Left cardiac atrium (tissue), 4 donors: Measurements from ENCODE around the gene GTF2H4. TPM values are rescaled to one million over a fixed set of nuclear protein-coding genes. Genes with fewer than 3 reads are reported as not detected.

ENCODE experiments used
- ATAC-seq, 2 donors: fragments of 200-7000 bp; cut with Tn5 transposase; one replicate each; pipeline ENCODE4 v1.9.1; 2020; ENCODE audit warnings: mild to moderate bottlenecking in 2 of 2, moderate library complexity in 2 of 2
- DNase-seq: peaks from one replicate; pipeline ENCODE4 v3.0.0-alpha.2; 2020
- intact Hi-C, 2 donors: fragments of 100-400 bp; cut with DNase I; formaldehyde crosslinking; loops; one replicate each; pipeline versions ENCODE4 v1.14.1 to v1.15.1; 2022 to 2023
- total RNA-seq, 2 donors: library from RNA; stranded (reverse); fragmentation: NEBNext Ultra II Directional; extraction: Animal tissue kit (Norgen Biotek cat#: 25700); gene quantifications; one replicate each; pipeline ENCODE4 v1.2.1, GENCODE V29; 2021
- donor health status: DM: no; HTN: yes; CAD: no.
- donor health status: DM: no; HTN: yes; CAD: no; lungs with severe emphysema.
- donor health status: DM: yes; HTN: yes; CAD: no.
- donor health status: Dilated cardiomyopathy.

GTF2H4 gene
- total RNA-seq, 2 donors from 2014 or later, result 24.4 to 25.3 TPM

DNA sequence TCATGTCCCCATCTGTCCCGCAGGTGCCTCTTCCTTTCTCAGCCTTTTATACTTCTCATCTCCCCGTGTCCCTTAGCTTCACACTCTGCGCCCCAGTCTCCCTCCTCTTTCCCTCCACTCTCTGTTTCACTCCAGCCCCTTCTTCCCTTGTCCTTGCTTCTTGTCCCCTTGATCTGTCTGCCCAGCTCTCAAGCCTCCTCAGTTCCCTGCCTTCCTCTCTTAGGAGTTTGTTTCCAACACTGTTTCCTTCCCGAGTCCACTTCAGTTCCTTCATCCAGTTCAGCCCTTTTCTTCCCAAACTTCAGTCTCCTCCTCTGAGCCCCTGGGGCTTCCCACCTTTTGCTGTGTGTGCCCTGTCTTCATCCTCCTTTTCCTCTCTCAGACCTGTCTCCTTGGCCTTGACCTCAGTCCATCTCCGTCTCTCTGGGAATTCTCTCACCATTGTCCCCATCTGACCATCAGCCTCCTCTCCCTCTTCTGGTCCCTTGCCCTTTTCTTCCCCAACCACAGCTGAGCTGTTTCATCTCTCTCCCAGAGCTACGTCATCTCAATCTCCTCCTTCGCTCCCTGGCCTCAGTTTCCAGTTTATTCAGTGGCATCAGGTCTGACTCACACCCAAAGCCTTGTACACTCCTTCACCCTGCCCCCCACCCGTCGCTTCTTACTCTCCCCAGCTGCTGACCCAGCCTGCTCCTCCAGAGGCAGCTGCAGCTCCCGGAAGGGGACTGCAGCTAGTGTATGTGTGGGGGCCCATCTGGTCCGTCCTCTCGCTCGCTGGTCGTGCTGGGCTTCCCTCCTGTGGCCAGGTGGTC, 26.4 kb upstream of the GTF2H4 start:
- intact Hi-C loops, result no loop called here
- DNase-seq, result no peak
- no peak for ATAC-seq

GRCh38 chr6:30882204-30882758, 25.7 kb upstream of the GTF2H4 start:
- ATAC-seq (no peak), DNase-seq (no peak)
- intact Hi-C loops, result no loop called here

DNA sequence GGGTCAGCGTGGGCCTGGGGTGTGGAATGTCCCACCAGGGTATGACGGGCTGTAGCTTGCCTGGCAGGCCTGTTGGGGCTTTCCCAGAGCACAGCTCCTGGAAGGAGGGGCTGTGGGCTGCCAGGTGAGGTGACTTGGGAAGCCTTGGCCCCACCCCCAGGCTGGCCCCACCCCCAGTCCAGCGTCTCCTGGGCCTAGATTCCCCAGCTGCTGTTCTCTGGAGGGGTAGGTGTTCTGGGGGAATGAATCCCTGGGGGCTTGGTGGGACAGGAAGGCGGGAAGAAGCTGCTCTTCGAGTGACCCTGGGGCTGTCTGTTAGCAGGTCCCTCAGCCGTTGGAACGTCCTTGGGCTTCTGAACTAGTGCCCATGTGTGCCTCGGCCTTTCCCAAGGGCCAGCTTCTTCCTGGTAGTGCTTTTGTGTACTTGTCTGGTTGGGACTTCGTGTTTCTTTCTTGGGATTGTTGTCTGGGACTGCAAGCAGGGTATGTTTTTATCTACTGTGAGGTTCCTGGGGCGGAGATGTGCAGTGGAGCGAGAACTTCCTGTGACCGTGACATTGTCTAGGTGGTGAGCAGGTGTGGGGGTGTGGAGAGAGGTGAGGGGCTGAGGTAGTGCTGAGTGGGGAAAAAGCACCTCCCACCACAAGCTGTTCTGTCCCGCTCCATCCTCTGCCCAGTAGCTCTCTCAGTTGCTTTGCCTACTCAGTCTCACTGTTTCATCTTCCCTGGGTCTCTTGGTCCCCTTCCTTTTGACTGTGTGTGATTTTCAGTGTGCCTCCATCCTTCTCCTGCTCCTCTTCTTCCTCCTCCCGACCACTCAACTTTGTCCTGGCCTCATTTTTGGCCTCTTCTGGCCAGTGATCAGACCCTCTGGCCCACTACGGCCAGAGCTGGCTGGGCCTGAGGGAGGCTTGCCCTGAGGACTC, 25.0 kb upstream of the GTF2H4 start:
- intact Hi-C loops, result no loop called here
- no peak for DNase-seq
- ATAC-seq, result no peak

GRCh38 chr6:30883685-30884520, 24.1 kb upstream of the GTF2H4 start, which contains the start of gene DDR1:
DDR1 (plus strand) TSS chr6:30884519; CDS start chr6:30888730, 4,211 bp downstream.
- intact Hi-C loops, result no loop called here
- ATAC-seq (peak; percentile 80 to 83), DNase-seq (peak; percentile 79)

GRCh38 chr6:30884521-30885480, 23.2 kb upstream of the GTF2H4 start:
- intact Hi-C loops, result no loop called here
- DNase-seq (no peak), ATAC-seq (peak; percentile 39 to 47)

DNA sequence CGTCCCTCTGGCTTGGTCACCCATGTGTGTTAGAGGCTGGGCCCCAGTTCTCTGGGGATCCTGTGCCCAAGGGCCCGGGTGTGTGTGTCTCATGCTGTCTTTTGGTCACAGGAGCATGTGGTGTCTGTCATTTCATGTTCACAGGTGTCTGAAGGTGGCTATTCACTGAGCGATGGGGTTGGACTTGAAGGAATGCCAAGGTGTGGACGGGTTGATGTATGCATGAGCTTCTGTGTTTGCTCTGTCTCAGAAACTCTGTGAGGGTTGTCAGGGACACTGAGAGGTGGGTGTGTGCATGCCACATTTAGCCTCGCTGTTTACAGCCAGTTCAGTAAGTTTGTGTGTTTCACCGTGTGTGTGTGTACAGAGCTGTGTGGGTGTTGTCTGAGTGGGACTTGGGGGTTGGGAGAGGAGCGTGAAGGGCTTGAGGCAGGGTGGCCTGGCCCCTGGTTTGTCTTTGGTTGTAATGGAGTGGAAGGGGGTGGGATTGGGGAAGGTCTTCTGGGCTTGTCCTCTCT, 22.5 kb upstream of the GTF2H4 start:
- intact Hi-C loops, result no loop called here
- ATAC-seq (peak in 1 of 2 donors; percentile 0), DNase-seq (no peak)

- DNase-seq, result peak; percentile 73
- intact Hi-C loops, result no loop called here
- peak; percentile 25 to 64 for ATAC-seq
Observed at GRCh38 chr6:30885999-30886896, 21.8 kb upstream of the GTF2H4 start.

DNA sequence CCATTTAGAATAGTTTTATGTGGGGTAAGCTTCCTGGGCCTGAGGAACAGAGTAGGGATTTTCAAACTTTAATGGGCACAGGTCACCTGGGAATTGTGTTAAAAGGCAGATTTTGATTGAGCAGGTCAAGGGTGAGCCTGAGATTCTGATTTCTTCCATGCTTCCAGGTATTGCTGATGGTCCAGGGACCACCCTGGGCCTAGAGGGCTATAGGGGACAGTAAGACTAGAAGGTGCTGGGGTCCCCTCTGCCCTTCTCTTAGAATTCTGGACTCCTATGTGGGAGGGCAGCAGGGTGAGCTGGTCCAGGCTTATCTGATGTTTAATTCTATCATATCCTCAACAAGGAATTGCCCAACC, 21.1 kb upstream of the GTF2H4 start:
- no peak for DNase-seq
- ATAC-seq, result no peak
- intact Hi-C loops, result no loop called here

GRCh38 chr6:30887901-30888815, 19.8 kb upstream of the GTF2H4 start:
- intact Hi-C loops, result no loop called here
- DNase-seq (no peak), ATAC-seq (no peak)

- no peak for DNase-seq
- intact Hi-C loops, result no loop called here
- ATAC-seq, result no peak
Observed at GRCh38 chr6:30888816-30889495, 19.1 kb upstream of the GTF2H4 start.

DNA sequence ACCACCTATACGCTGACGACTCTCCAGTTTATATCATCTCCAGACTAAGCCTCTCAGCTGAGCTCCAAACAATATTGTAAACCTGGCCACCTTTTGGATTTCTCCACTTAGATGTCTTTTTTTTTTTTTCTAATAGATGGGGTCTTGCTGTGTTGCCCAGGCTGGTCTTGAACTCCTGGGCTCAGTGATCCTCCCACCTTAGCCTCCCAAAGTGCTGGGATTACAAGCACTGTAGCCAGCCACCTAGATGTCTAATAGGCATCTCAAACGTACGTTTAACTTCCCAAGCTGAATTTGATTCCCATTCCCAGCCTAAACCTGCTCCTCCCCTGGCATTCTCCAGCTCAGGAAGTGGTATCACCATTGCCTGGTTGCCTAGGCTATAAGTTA, 18.5 kb upstream of the GTF2H4 start:
- DNase-seq (no peak), ATAC-seq (no peak)
- intact Hi-C loops, result no loop called here

DNA sequence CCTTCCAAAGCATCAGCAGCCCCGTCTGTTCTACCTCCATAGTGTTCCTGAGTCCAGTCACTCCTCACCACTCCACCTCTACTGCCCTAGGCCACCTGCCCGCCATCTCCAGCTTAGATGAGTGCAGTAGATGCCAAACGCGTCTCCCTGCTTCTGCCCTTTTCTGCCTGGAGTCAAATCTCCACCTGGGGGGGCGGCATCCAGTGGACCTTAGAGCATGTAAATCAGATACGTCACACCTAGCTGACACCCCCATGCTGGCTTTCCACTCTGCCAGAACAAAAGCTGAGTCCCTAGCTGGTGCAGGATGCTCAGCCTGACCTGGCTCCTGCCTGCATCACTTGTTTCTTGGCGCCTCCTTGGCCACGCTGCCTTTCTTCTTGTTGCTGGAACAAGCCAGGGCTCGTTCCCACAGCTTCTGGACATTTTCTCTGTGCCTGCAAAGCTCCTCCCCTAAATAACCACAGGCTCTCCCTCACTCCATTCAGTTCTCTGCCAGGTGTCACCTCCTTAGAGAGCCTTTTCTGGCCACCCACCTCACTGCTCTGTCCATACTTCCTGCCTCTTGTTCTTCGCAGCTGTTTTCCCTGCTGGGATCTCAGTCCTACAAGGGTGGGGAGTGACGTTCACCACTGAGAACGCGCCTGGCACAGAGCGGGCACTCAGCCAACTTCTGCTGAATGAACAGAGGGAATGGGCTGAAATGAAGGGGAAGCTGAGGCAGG, 17.9 kb upstream of the GTF2H4 start:
- no peak for DNase-seq
- ATAC-seq, result no peak
- intact Hi-C loops, result no loop called here

DNA sequence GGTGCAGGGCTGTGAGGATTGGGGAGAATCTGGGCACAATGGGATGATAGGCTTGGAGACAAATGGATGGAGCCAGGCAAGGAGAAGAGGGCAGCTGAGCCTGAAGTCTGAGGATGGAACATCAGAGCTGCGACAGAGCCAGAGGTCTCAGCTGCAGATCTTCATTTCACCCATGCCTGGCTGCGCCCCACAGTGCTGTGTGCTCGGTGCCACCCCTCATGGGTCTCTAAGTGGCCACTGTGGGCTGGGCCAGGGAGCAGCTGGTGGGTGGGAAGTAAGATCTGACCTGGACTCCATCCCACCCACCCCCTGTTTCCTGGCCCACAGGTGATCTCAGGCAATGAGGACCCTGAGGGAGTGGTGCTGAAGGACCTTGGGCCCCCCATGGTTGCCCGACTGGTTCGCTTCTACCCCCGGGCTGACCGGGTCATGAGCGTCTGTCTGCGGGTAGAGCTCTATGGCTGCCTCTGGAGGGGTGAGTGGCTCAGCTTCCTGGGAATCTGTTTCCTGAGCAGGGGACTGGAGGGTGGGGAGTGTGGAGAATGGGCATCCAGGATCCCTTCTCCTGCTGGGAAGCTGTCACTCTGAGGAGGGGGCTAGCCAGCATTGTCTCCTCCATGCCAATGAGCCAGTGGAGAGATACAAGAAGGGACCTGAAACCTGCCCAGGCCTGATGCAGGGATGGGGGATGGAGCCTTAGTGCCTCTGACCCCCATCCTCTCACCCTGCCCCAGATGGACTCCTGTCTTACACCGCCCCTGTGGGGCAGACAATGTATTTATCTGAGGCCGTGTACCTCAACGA, 17.2 kb upstream of the GTF2H4 start:
- intact Hi-C loops, result no loop called here
- ATAC-seq, result no peak

DNA sequence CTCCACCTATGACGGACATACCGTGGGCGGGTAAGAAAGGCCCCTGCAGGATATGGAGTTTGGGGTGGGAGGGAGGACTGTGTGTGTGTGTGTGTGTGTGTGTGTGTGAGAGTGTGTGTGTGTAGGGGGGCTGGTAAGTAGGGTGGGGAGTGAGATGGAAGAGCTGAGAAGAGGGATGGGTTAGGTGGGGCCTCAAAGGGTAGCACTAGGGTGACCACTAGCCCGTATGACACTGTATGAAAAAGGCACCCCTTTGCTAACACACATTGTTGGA, 16.6 kb upstream of the GTF2H4 start:
- no peak for ATAC-seq
- intact Hi-C loops, result no loop called here
- DNase-seq, result no peak

More for the DNA sequence above, 17.2 kb upstream of the GTF2H4 start:
- DNase-seq, result no peak
